Osteocyte (in vitro differentiated cells): Measurements from ENCODE around the gene MRPL51. TPM values are rescaled to one million over a fixed set of nuclear protein-coding genes. Genes with fewer than 3 reads are reported as not detected.

ENCODE experiments used
- DNase-seq: peaks from one replicate; pipeline ENCODE4 v3.0.0; 2021; ENCODE audit warnings: mixed read lengths; ENCODE audit not compliant: unreplicated experiment; ENCODE audit errors: extremely low spot score
- H3K27ac Mint-ChIP-seq: one replicate; pipeline ENCODE4 v1.8.0; 2021; ENCODE audit warnings: mild to moderate bottlenecking, mixed read lengths; ENCODE audit not compliant: unreplicated experiment
- H3K27me3 Mint-ChIP-seq: one replicate; pipeline ENCODE4 v1.8.0; 2021; ENCODE audit warnings: mixed read lengths; ENCODE audit not compliant: unreplicated experiment
- H3K36me3 Mint-ChIP-seq: one replicate; pipeline ENCODE4 v1.8.0; 2021; ENCODE audit warnings: mixed read lengths; ENCODE audit not compliant: unreplicated experiment
- H3K4me1 Mint-ChIP-seq: one replicate; pipeline ENCODE4 v1.8.0; 2021; ENCODE audit warnings: mixed read lengths; ENCODE audit not compliant: unreplicated experiment
- H3K4me3 Mint-ChIP-seq: one replicate; pipeline ENCODE4 v1.8.0; 2021; ENCODE audit warnings: mild to moderate bottlenecking, moderate library complexity, mixed read lengths; ENCODE audit not compliant: unreplicated experiment
- H3K9me3 Mint-ChIP-seq: one replicate; pipeline ENCODE4 v1.8.0; 2021; ENCODE audit warnings: mixed read lengths; ENCODE audit not compliant: unreplicated experiment
- total RNA-seq: library from RNA; stranded (reverse); gene quantifications from 2 replicates; pipeline ENCODE4 v1.2.1, GENCODE V29; 2021
- TF ChIP-seq, protein P1 (sequence below): fragments of 200-600 bp; sonication (generic); IDR thresholded peaks from 2 replicates; pipeline ENCODE4 v1.5.0; 2021; ENCODE audit warnings: antibody characterized with exemption, mild to moderate bottlenecking, moderate library complexity

The MRPL51 gene
- total RNA-seq, 1 donor from 2014 or later, result 172 TPM

DNA sequence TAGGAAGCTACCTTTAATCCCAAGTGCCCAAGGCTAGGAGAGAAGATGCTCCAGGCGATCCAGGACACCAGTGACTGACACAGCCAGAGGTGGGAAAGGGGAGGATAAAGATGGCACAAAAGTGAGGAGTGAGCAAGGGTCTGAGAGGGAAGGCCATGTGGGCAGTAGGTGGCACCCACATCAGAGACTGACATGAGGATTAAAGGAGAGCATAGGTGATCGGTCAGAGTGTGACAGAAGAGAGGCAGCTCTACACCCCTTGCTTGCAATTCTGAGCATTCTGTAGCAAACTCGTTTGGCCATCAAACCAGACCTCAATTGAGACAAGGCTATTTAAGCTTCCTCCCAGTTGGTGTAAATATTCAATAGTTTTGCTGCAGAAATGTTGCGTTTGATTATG, 49.0 kb downstream of the MRPL51 start:
- Mint-ChIP-seq H3K4me1 (no peaks in the 10 kb centered on the region), H3K27ac (no peak overlapping the region), H3K27me3 (no peaks in the 10 kb centered on the region)

DNA sequence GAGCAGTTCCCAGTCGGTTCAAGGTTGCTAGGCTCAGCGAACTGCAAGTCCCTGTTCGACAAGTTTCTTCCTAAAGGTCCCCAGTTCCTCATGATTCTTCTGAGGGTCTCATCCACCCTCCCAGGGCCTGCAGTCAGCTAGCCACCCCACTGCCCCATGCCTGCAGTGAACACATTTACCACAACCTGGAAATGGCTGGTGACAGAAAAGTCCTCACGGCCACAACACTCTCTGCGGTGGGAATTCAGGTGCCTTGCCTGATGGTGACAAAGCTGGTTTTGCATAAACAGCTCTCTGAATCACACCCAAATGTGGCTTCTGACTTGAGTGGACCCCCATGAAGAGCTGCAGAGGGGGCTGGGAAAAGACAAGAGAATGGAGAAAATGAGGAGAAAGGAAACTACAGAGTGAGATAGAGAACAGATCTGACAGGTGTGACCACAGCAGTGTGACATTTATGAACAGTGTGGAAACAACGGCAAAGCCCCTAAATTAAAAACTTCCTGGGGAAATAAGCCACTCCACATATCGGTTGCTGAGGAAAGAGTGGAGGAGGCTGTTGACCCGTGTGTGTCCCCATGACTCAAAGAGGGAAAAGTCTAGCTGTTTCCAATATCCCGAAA, 49.6 kb downstream of the MRPL51 start:
- H3K4me1 Mint-ChIP-seq, result no peaks in the 10 kb centered on the region
- H3K4me3 Mint-ChIP-seq, result no peak overlapping the region
- H3K27ac Mint-ChIP-seq, result no peak overlapping the region
- DNase-seq, result no peak
- H3K9me3 Mint-ChIP-seq, result no peaks in the 10 kb centered on the region
- H3K36me3 Mint-ChIP-seq, result peaks cover 6% of the 10 kb centered on the region
- H3K27me3 Mint-ChIP-seq, result no peaks in the 10 kb centered on the region
- TF ChIP-seq, protein P1, sequence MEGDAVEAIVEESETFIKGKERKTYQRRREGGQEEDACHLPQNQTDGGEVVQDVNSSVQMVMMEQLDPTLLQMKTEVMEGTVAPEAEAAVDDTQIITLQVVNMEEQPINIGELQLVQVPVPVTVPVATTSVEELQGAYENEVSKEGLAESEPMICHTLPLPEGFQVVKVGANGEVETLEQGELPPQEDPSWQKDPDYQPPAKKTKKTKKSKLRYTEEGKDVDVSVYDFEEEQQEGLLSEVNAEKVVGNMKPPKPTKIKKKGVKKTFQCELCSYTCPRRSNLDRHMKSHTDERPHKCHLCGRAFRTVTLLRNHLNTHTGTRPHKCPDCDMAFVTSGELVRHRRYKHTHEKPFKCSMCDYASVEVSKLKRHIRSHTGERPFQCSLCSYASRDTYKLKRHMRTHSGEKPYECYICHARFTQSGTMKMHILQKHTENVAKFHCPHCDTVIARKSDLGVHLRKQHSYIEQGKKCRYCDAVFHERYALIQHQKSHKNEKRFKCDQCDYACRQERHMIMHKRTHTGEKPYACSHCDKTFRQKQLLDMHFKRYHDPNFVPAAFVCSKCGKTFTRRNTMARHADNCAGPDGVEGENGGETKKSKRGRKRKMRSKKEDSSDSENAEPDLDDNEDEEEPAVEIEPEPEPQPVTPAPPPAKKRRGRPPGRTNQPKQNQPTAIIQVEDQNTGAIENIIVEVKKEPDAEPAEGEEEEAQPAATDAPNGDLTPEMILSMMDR, result no peak

More for the DNA sequence above, 49.0 kb downstream of the MRPL51 start:
- no peak overlapping the region for H3K4me3 Mint-ChIP-seq
- TF ChIP-seq, protein P1, result no peak
- DNase-seq, result no peak
- no peaks in the 10 kb centered on the region for H3K9me3 Mint-ChIP-seq
- H3K36me3 Mint-ChIP-seq, result peaks cover 6% of the 10 kb centered on the region

DNA sequence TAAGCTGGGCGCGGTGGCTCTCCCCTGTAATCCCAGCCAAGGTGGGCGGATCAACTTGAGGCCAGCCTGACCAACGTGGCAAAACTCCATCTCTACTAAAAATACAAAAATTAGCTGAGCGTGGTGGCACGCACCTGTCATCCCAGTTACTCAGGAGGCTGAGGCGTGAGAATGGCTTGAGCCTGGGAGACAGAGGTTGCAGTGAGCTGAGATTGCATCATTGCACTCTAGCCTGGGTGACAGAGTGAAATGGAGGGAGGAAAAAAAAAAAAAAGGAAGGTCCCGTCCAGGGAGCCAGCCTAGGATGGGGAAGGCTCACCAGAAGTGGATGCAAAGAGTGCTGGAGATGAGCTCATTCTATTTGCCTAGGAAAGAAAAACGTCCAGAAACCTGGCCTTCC, 50.2 kb downstream of the MRPL51 start:
- TF ChIP-seq, protein P1, result no peak
- H3K9me3 Mint-ChIP-seq, result no peaks in the 10 kb centered on the region
- no peak overlapping the region for H3K27ac Mint-ChIP-seq
- no peak for DNase-seq
- H3K36me3 Mint-ChIP-seq, result peaks cover 2% of the 10 kb centered on the region
- no peaks in the 10 kb centered on the region for H3K27me3 Mint-ChIP-seq
- no peak overlapping the region for H3K4me3 Mint-ChIP-seq
- H3K4me1 Mint-ChIP-seq, result no peaks in the 10 kb centered on the region

Other genes with a start within 250 kb of the MRPL51 start
- 0.21 and 0.55 TPM in 2 replicates for gene PLEKHG6, start 182.6 kb downstream of the MRPL51 start, total RNA-seq
- gene TNFRSF1A, start 151.2 kb downstream of the MRPL51 start, total RNA-seq, result 170 and 188 TPM in 2 replicates
- 2.5 and 3.2 TPM in 2 replicates for gene SCNN1A, start 117.7 kb downstream of the MRPL51 start, total RNA-seq
- gene LTBR, start 109.1 kb downstream of the MRPL51 start, total RNA-seq, result 16.4 and 17.0 TPM in 2 replicates
- gene CD27, start 48.3 kb downstream of the MRPL51 start, total RNA-seq, result not detected in 2 replicates
- 13.1 and 17.0 TPM in 2 replicates for gene TAPBPL, start 41.2 kb downstream of the MRPL51 start, total RNA-seq
- 6.9 and 9.1 TPM in 2 replicates for gene VAMP1, start 22.6 kb downstream of the MRPL51 start, total RNA-seq
- gene NCAPD2, start 840 bp upstream of the MRPL51 start, total RNA-seq, result 36.4 and 36.9 TPM in 2 replicates
- 1,754 and 1,775 TPM in 2 replicates for gene GAPDH, start 41.3 kb upstream of the MRPL51 start, total RNA-seq
- 35.9 and 40.7 TPM in 2 replicates for gene IFFO1, start 62.8 kb upstream of the MRPL51 start, total RNA-seq
- 32.5 and 34.5 TPM in 2 replicates for gene NOP2, start 75.0 kb upstream of the MRPL51 start, total RNA-seq
- 348 and 351 TPM in 2 replicates for gene CHD4, start 114.1 kb upstream of the MRPL51 start, total RNA-seq
- gene LPAR5, start 142.7 kb upstream of the MRPL51 start, total RNA-seq, result 0.32 and 0.50 TPM in 2 replicates
- gene ACRBP, start 154.2 kb upstream of the MRPL51 start, total RNA-seq, result 0.73 and 1.0 TPM in 2 replicates
- 56.7 and 58.8 TPM in 2 replicates for gene ING4, start 169.9 kb upstream of the MRPL51 start, total RNA-seq
- 66.6 and 68.3 TPM in 2 replicates for gene ZNF384, start 196.1 kb upstream of the MRPL51 start, total RNA-seq
- gene PIANP, start 207.6 kb upstream of the MRPL51 start, total RNA-seq, result 3.9 and 5.2 TPM in 2 replicates
- 61.4 and 73.0 TPM in 2 replicates for gene COPS7A, start 230.8 kb upstream of the MRPL51 start, total RNA-seq